ENCODE measurements around the gene FBXO21. TPM values are rescaled to one million over a fixed set of nuclear protein-coding genes. Genes with fewer than 3 reads are reported as not detected.

FBXO21 gene
- total RNA-seq, 2 donors from 2014 or later = 179 to 412 TPM

GRCh38 chr12:117165342-117165741 is 24.9 kb downstream of the FBXO21 start:
- TF ChIP-seq, protein P1, sequence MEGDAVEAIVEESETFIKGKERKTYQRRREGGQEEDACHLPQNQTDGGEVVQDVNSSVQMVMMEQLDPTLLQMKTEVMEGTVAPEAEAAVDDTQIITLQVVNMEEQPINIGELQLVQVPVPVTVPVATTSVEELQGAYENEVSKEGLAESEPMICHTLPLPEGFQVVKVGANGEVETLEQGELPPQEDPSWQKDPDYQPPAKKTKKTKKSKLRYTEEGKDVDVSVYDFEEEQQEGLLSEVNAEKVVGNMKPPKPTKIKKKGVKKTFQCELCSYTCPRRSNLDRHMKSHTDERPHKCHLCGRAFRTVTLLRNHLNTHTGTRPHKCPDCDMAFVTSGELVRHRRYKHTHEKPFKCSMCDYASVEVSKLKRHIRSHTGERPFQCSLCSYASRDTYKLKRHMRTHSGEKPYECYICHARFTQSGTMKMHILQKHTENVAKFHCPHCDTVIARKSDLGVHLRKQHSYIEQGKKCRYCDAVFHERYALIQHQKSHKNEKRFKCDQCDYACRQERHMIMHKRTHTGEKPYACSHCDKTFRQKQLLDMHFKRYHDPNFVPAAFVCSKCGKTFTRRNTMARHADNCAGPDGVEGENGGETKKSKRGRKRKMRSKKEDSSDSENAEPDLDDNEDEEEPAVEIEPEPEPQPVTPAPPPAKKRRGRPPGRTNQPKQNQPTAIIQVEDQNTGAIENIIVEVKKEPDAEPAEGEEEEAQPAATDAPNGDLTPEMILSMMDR (IDR thresholded peaks at IDR 0.05) = no peak
- TF ChIP-seq POLR2A (IDR thresholded peaks at IDR 0.05) = no peak
- TF ChIP-seq POLR2AphosphoS5 (IDR thresholded peaks at IDR 0.05) = peak; percentile 57
- peak overlapping the region in 1 of 2 donors; percentile 31 for H3K27ac ChIP-seq
- H3K27me3 ChIP-seq (replicated peaks; ENCODE audit: insufficient read depth) = no peaks in the 10 kb centered on the region
- no peak overlapping the region for H3K4me3 ChIP-seq
- intact Hi-C loops (cut with DNase I) = no loop called here
- no peaks in the 10 kb centered on the region for H3K4me1 ChIP-seq (replicated peaks)
- DNase-seq (ENCODE audit: low spot score) = peak; percentile 66
- 45% methylated on average over 5 of the region's 5 CpGs for WGBS
- no peaks in the 10 kb centered on the region for H3K9me3 ChIP-seq
- H3K36me3 ChIP-seq = no peaks in the 10 kb centered on the region

DNA sequence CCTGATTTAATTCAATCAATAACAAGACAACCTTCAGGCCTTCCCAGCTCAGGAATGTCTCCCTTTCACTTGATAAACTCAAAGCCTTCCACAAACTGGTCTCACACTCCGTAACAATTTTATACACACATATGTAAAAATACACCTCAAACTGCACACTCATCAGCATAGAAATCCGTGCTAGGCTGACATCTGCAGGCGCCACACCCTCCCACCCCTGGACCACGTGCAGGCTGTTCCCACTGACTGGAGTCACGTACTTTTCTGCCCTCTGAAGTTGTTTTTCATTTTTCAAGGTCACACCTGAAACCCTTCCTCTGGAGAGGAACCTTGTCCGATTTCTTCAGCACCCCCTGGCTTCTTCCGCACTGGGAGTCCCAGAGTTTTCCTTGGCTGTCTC is 27.6 kb downstream of the FBXO21 start:
- H3K36me3 ChIP-seq = peaks cover 0 to 3% of the 10 kb centered on the region in 2 donors
- WGBS = 83% methylated on average over 7 of the region's 7 CpGs
- H3K27me3 ChIP-seq (replicated peaks; ENCODE audit: insufficient read depth) = no peaks in the 10 kb centered on the region
- H3K9me3 ChIP-seq = no peaks in the 10 kb centered on the region
- no peak overlapping the region for H3K27ac ChIP-seq
- H3K4me3 ChIP-seq = no peak overlapping the region
- no peak for TF ChIP-seq POLR2A (IDR thresholded peaks at IDR 0.05)
- no peaks in the 10 kb centered on the region for H3K4me1 ChIP-seq (replicated peaks)
- DNase-seq (ENCODE audit: low spot score) = no peak
- intact Hi-C loops (cut with DNase I) = no loop called here

DNA sequence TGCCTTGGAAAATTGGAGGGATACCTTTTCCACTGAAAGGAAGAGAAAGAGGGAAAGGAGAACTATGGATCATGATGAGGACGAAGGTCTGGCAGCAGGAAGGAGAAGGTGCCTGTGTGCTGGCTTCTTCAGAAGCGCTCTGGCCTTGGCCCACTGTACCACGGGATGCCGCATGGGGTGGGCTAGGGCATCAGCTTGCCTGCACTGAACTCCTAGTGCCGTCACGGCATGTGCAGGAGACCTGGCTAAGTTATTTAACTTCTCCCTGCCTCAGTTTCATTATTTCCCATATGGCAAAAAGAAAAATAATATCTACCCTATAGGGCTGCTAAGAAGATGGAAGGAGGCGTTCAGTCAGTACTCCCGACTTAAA is 28.1 kb downstream of the FBXO21 start:
- no peak overlapping the region for H3K4me3 ChIP-seq
- 93% methylated on average over 8 of the region's 8 CpGs for WGBS
- TF ChIP-seq POLR2A (IDR thresholded peaks at IDR 0.05) (no peak), POLR2AphosphoS5 (IDR thresholded peaks at IDR 0.05) (no peak)
- TF ChIP-seq, protein P1 (IDR thresholded peaks at IDR 0.05) = no peak
- intact Hi-C loops (cut with DNase I) = no loop called here
- no peak for DNase-seq (ENCODE audit: low spot score)
- H3K36me3 ChIP-seq = peaks cover 0 to 4% of the 10 kb centered on the region in 2 donors
- no peaks in the 10 kb centered on the region for H3K27me3 ChIP-seq (replicated peaks; ENCODE audit: insufficient read depth)
- no peak overlapping the region for H3K27ac ChIP-seq
- H3K4me1 ChIP-seq (replicated peaks) = no peaks in the 10 kb centered on the region
- H3K9me3 ChIP-seq = no peaks in the 10 kb centered on the region

DNA sequence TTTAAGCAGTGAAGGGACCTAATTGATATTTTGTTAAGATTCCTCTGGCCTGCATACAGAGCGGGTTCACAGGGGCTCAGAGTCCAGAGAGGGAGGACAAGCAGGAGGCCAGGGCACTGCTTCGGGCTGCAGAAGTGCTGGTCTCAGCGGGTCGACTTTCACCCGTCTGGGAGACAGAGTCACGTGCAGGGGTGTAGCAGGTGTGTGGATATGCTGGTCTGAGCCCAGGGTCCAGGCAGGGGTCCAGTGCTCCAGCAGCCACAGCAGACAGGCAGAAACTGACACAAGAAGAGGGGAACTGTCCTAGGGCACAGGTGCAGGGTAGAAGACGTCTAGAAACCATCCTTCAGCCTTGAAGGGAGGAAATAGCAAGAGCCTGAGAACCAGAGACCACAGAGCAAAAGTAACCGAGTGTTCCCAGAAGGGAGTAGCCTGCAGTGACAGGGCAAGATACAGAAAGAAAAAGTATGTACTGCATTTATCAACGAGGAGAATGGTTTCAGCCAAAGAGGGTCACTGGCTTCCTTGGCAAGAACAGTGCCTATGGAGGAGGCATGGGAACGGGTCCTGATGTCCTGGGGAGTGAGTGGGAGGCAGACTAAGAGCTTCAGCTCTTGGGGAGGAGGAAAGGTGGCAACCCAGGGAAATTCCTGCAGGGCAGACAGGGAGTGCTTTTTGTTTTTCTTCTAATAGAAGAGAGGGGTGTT is 28.7 kb downstream of the FBXO21 start:
- Histone ChIP-seq H3K27me3 (replicated peaks; ENCODE audit: insufficient read depth) (no peaks in the 10 kb centered on the region), H3K4me3 (no peak overlapping the region), H3K9me3 (no peaks in the 10 kb centered on the region), H3K36me3 (peaks cover 0 to 4% of the 10 kb centered on the region in 2 donors), H3K27ac (no peak overlapping the region), H3K4me1 (replicated peaks) (no peaks in the 10 kb centered on the region)
- no peak for DNase-seq (ENCODE audit: low spot score)
- TF ChIP-seq POLR2A (IDR thresholded peaks at IDR 0.05) (no peak), POLR2AphosphoS5 (IDR thresholded peaks at IDR 0.05) (no peak)
- TF ChIP-seq, protein P1 (IDR thresholded peaks at IDR 0.05) = no peak
- 77% methylated on average over 10 of the region's 10 CpGs for WGBS
- intact Hi-C loops (cut with DNase I) = no loop called here

GRCh38 chr12:117159674-117160073 is 30.6 kb downstream of the FBXO21 start:
- H3K27me3 ChIP-seq (replicated peaks; ENCODE audit: insufficient read depth) = no peaks in the 10 kb centered on the region
- intact Hi-C loops (cut with DNase I) = no loop called here
- H3K9me3 ChIP-seq = no peaks in the 10 kb centered on the region
- H3K27ac ChIP-seq = no peak overlapping the region
- H3K4me3 ChIP-seq = no peak overlapping the region
- no peak for DNase-seq (ENCODE audit: low spot score)
- WGBS = 81% methylated on average over 9 of the region's 9 CpGs
- TF ChIP-seq POLR2AphosphoS5 (IDR thresholded peaks at IDR 0.05) (no peak), POLR2A (IDR thresholded peaks at IDR 0.05) (no peak)
- TF ChIP-seq, protein P1 (IDR thresholded peaks at IDR 0.05) = no peak
- H3K4me1 ChIP-seq (replicated peaks) = no peaks in the 10 kb centered on the region
- H3K36me3 ChIP-seq = peaks cover 0 to 7% of the 10 kb centered on the region in 2 donors
